H54 (cell line): ENCODE measurements around the gene TP53INP2.

Experiments
- DNase-seq: peaks from one replicate; pipeline ENCODE4 v3.0.0; 2011; ENCODE audit warnings: low spot score, mixed read lengths; ENCODE audit not compliant: insufficient read length
- FAIRE-seq: peaks from 3 replicates; lab custom pipeline; 2011; peaks lifted over from hg19 to GRCh38; lab: Jason Lieb, UNC
- POLR2A ChIP-seq: IDR thresholded peaks from 2 replicates; pipeline ENCODE4 v1.6.1; 2011; ENCODE audit warnings: low read depth, mild to moderate bottlenecking, low read length

The TP53INP2 gene

DNA sequence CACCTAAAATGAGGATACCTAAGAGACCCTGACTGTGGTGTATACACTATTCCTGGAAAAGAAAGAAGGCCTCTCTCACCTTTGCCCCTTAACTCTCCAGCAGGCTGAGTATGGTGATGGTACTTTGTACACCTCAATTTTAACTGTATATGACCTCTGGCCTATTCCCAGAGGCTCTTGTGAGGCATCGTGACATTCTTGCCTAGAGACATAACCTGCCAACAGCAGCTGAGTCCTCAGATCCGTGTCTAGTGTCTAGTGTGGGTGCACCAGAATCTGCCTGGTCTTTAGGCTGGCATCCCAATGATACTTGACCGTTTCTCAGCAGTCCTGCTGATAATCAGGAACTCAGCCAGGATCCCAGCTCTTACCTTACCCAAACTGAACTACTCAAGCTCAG lies 20.0 kb downstream of the TP53INP2 start:
- FAIRE-seq, result no peak
- TF ChIP-seq POLR2A, result no peak

DNA sequence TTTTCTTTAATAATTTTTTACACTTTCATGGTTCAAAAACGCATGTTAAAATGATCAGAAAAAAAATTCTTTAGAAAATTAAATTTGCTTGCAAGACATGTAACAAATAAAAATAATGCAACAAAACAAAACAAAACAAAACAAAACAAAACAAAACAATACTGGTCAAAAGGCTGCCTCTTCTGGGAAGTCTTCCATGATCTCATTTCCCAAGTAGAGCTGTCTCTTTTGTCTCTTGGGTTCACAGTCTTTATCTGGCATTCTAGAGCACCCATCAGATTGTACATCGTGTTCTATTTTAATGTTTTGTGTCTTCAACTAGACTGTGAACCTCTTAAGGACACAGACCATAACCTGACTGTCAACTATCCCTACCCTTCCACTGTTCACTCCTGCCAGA lies 25.3 kb downstream of the TP53INP2 start:
- TF ChIP-seq POLR2A, result no peak
- no peak for FAIRE-seq

More for the DNA sequence above, 20.0 kb downstream of the TP53INP2 start:
- no peak for DNase-seq

DNA sequence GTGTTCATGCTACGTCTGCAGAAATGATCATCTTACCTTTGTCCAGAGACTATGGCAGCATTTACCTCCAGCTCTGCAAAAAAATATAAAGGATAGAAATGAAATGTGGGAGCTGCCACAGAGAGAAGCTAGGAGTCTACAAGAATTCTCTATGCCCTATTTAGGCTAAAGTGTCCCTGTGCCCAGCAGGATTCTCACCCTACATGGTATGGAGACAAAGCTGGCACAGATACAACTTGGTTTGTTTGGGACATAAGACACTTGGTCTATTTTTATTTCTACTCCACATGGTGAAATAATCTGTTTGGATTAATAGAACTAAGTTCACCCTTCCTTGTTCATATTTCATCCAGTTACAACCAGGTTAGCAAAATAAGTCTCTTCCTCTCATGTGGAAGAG lies 28.4 kb downstream of the TP53INP2 start:
- DNase-seq (no peak), FAIRE-seq (no peak)
- no peak for TF ChIP-seq POLR2A

More for the DNA sequence above, 25.3 kb downstream of the TP53INP2 start:
- DNase-seq, result no peak

DNA sequence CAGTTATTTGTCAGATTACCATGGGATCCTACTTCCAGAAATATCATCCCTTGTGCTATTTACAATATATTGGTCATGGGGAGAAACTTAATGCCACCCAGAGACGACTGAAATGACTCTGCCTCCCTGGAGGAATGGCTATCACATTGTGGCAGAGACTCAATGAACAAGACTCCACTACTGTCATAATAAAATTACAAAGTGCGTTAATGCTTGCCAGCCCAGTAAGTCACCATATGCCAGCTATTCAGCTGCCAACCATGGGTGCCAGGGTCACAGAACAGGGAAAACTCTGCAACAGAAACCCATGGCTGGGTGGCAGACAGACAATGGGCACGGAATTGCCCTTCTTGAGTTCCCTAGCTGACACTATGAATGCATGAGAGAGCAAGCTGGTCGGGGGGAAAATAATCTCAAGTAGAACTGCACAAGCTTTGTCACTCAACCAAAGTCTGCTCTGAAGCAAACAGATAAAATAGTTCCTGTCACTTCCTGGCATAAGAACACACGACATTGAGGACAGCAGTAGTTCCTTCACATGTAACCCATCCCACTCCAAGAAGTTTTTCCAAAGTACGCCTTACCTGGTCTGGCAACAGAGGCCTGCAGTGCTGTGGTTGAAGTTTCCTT lies 32.1 kb downstream of the TP53INP2 start:
- no peak for TF ChIP-seq POLR2A
- FAIRE-seq (no peak), DNase-seq (no peak)

DNA sequence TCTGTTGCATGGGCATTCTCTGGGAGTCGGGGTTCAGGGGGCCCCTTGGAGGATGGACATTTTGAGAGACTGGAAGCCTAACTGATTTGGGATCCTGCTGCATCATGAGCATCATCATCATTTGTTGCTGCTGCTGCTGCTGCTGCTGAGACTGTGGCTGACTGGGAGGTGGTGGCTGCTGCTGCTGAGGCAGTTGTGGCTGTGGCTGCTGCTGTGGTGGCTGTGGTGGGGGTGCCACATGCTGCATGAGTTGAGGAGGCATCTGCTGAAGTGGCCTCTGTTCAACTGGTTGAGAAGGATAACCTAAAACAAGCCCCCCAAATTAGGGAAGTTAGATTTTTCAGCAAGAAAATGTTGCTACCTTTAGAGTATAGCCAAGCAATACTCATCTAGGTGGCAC lies 38.9 kb downstream of the TP53INP2 start:
- no peak for DNase-seq
- TF ChIP-seq POLR2A, result no peak
- FAIRE-seq, result no peak

DNA sequence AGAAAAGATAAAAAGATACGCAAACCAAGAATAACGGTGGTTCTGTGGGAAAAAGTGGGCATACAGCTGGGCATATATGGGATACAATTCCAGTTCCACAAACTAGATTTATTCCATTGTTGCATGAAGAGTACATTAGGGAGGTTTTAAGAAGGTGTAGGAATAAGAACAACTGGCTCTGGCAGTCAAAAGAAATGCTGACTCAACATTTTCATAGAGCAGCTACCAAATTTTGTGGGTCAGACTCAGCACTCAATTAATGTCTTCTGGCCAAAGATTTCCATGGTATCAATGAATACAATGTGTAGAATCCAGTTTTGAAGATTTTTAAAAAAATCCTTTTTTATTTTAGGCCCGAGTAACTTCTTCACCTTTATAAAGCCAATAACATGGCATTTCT lies 40.2 kb downstream of the TP53INP2 start:
- no peak for DNase-seq
- FAIRE-seq, result no peak
- no peak for TF ChIP-seq POLR2A

DNA sequence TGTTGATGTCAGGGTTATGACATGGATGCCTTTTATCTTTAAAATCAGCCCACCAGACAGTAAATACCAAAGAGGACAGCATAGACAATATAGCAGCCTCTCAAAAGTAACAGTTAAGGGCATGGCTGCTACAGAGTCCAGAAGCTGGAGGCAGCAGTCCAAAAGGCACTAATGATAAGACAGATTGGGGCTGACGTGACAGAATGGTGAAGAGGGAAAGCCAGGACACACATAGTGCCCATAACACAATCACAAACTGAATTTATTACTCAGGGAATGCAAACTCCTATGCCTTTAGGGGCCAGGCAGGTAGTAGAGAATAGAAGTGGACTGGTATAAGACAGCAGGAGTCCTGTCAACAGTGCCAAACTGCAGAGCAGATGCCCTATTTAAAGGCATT lies 40.7 kb downstream of the TP53INP2 start:
- DNase-seq (no peak), FAIRE-seq (no peak)
- TF ChIP-seq POLR2A, result no peak

DNA sequence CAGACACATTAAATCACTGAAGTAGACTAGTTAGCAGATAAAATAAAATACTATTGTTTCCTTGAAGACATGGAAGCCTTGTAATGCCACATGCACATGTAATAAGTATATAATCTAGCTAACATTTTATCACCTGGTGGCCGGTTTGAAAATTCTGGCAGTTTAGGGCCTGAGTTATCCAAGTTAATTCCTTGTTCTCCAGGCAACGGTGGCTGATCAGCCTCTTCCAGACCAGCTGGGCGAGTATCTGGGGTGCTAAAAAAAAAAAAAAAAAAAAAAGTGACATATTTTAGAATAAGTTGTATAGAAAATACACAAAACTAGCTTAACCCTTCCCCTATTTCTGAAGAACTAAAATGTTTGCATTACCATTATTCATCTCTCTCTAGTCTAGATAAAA lies 42.5 kb downstream of the TP53INP2 start:
- FAIRE-seq (no peak), DNase-seq (no peak)
- TF ChIP-seq POLR2A, result no peak

DNA sequence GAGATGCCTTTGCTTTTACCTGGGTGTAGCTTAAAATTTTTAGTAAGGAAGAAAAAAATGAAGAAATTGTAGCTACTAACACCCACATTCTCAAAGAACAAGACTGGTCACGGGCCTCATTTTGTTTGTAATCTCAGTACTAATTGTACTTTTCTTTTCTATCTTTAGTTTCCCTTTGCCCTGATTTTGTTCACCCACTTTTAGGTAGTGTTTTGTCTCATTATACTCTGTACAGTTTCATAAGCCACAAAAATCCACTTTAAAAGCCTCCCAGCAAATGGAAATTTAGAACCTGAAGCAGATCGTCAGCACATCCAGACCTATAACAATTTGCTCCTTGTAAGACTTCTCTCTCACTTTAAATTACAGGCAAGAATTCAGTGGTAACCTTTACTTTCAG lies 43.3 kb downstream of the TP53INP2 start:
- DNase-seq (no peak), FAIRE-seq (no peak)
- no peak for TF ChIP-seq POLR2A

DNA sequence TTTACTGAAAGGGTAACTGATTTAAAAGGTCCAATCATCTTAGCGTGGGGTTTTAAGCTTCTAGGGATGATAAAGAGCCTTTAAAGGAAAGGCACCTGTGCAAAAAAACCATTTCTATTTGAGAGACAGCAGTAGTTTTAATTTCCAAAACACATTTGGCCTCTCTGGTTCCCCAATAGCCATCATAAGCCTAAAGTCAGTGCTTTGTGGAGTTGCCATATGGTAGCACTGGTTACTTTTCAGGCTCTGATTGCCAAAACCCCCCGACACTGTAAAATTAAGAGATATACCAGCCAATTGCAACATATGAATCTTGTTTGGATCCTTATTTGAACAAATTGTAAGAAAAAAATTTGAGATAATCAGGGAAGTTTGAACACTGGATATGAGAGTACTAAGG lies 44.6 kb downstream of the TP53INP2 start:
- DNase-seq, result no peak
- no peak for FAIRE-seq

DNA sequence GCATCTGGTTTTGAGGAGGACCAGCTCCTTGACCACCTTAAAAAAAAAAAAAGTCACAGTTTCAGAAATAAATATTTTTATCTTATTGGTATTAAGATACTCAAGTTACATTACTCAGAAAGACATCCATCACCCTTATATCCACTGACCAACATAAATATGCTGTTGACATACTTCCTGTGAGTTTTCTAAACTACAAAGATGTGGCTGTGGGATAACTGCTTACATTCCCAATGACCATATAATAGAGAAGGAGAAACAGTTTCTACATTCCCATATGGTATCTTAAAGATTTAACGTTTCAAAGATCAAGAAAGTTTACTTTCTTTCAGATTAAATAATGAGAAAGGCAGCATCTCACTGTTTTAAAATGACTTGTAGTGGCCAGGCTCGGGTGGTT lies 46.3 kb downstream of the TP53INP2 start:
- FAIRE-seq, result no peak
- TF ChIP-seq POLR2A, result no peak

More for the DNA sequence above, 44.6 kb downstream of the TP53INP2 start:
- no peak for TF ChIP-seq POLR2A

DNA sequence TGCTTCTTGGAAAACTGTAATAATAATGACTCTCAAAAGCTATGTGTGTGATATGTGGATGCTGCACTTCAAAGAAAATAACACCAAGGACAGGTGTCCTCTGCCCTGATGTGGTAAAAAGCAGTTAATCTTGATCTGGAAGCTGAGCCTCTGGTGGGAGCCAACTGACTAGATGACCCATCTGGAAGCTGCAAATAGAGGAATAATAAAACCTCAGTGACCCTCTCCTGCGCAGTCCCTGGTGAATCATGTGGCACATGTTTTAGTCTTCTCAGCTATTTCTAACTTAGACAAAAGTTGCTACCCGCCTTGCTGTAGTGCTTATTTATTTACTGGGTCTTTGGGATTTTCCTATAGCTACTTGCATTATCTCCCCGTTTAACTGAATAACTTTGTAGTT lies 47.3 kb downstream of the TP53INP2 start:
- FAIRE-seq (no peak), DNase-seq (no peak)

More for the DNA sequence above, 46.3 kb downstream of the TP53INP2 start:
- no peak for DNase-seq

DNA sequence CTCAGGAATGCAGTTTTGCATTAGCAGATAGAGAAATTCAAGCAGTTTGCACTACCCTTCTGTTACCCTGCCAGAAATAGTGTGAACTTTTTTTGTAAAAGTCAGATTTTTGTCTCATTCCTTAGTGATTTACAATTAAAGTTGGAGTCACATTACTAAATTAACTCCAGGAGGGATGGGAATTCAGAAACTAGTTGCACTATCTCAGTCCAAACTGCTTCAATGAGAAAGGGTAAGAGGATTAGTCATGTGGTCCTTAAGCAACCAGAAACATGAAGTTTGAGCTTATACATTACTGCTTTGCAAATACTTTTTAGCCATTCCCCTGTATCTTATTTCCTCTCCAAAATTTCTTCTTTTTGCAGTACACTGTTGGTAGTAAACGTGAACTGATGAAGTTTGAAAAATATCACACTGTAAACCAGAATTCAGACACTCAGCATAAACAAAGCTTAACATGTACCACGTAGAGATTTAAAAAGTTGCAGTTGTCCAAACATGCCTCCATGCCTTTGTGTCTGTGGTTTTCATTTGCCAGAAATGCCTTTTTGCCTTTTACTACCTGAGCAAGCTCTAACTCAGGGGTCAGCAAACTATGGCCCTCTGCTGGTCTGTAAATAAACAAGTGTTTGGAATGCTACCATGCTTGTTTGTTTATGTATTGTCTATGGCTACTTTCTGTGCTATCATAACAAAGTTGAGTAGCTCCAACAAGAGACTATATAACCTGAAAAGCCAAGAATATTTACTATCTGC lies 49.7 kb downstream of the TP53INP2 start:
- FAIRE-seq, result no peak
- TF ChIP-seq POLR2A, result no peak
- no peak for DNase-seq

More for the DNA sequence above, 47.3 kb downstream of the TP53INP2 start:
- TF ChIP-seq POLR2A, result no peak

DNA sequence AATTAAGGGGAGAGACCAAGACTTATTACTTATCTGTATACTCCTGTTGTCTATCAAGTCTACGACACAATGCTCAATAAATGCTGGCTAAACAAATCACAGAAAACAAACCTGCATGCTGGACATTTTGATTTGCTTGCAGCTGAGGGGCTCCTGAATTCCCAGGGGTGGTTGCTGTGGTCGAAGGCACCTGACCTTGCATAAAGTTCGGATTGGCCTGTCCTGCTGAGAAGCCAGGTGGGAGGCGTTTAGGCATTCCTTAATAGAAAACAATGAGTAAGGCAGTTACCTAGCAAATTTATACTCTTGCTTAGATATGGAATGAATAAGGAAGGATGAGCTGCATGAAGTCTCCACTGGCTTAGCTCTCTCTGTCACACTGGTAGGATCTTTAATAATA lies 50.5 kb downstream of the TP53INP2 start:
- FAIRE-seq, result no peak
- TF ChIP-seq POLR2A, result no peak
- no peak for DNase-seq

DNA sequence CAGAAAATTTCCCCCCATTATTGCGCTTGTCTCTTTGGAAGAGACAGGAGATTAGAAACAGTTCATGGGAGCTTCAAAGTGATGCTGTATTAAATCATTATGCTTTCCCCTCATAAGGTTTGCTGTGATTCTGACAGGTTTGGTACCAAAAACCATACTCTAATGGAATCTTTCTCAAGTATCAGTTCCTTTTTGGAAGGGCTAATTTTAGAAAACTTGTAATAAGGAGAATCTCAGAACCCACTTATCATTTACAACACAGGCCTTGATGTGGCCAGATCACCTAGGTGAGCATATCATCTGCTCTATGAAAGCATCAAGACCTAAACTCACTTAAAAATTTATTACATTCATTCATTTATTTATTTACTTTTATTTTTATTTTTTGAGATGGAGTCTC lies 51.2 kb downstream of the TP53INP2 start:
- TF ChIP-seq POLR2A, result no peak
- DNase-seq (no peak), FAIRE-seq (no peak)
